GM18517 (cell line): Measurements from ENCODE around the gene GSG1L.
"Not testable (repeated sequence)": the region's sequence is repeated elsewhere in the genome, so short reads cannot be mapped to it uniquely, and the experiment has no call there.

Source experiments
- ATAC-seq: cut with Tn5 transposase; IDR thresholded peaks from one replicate; pipeline ENCODE4 v1.9.1; 2021; ENCODE audit warnings: mild to moderate bottlenecking, moderate library complexity; ENCODE audit not compliant: unreplicated experiment

GSG1L gene

GRCh38 chr16:27917949-27918348 lies 145.6 kb downstream of the GSG1L start:
- no peak for ATAC-seq

GRCh38 chr16:27911486-27911885 lies 152.0 kb downstream of the GSG1L start:
- ATAC-seq: no peak

- ATAC-seq: no peak
These were observed 156.0 kb downstream of the GSG1L start for GRCh38 chr16:27907457-27907972.

- ATAC-seq: no peak
These were observed 156.6 kb downstream of the GSG1L start for GRCh38 chr16:27906883-27907282.

- no peak for ATAC-seq
These were observed 160.4 kb downstream of the GSG1L start for GRCh38 chr16:27903046-27903655.

- ATAC-seq: no peak
These were observed 161.0 kb downstream of the GSG1L start for GRCh38 chr16:27902551-27902950.

GRCh38 chr16:27901956-27902355 lies 161.6 kb downstream of the GSG1L start:
- ATAC-seq: no peak

GRCh38 chr16:27899736-27900135 lies 163.8 kb downstream of the GSG1L start:
- no peak for ATAC-seq

- no peak for ATAC-seq
These were observed 169.1 kb downstream of the GSG1L start for GRCh38 chr16:27894386-27894785.

- no peak for ATAC-seq
These were observed 170.6 kb downstream of the GSG1L start for GRCh38 chr16:27892879-27893278.

- no peak for ATAC-seq
These were observed 172.6 kb downstream of the GSG1L start for GRCh38 chr16:27890866-27891265.

GRCh38 chr16:27890006-27890405 lies 173.5 kb downstream of the GSG1L start:
- ATAC-seq: no peak

GRCh38 chr16:27883576-27883975 lies 179.9 kb downstream of the GSG1L start:
- ATAC-seq: no peak

- ATAC-seq: no peak
These were observed 183.2 kb downstream of the GSG1L start for GRCh38 chr16:27880287-27880686.

- ATAC-seq: no peak
These were observed 183.8 kb downstream of the GSG1L start for GRCh38 chr16:27879601-27880247.

GRCh38 chr16:27872627-27873026 lies 190.9 kb downstream of the GSG1L start:
- ATAC-seq: not testable (repeated sequence)

GRCh38 chr16:27870116-27870798 lies 193.3 kb downstream of the GSG1L start:
- ATAC-seq: no peak

- no peak for ATAC-seq
These were observed 194.1 kb downstream of the GSG1L start for GRCh38 chr16:27869411-27869810.

- no peak for ATAC-seq
These were observed 195.3 kb downstream of the GSG1L start for GRCh38 chr16:27868180-27868579.

- ATAC-seq: no peak
These were observed 196.1 kb downstream of the GSG1L start for GRCh38 chr16:27867122-27868110.

- ATAC-seq: no peak
These were observed 200.1 kb downstream of the GSG1L start for GRCh38 chr16:27863377-27863776.
